ENCODE measurements around the gene USH2A.

The USH2A gene

GRCh38 chr1:215682232-215682631, 741.0 kb downstream of the USH2A start:
- no peak for DNase-seq (ENCODE audit: low spot score)
- no peak overlapping the region for H3K4me3 ChIP-seq
- TF ChIP-seq CTCF (IDR thresholded peaks at IDR 0.05) = no peak
- no peak overlapping the region for H3K27ac ChIP-seq

GRCh38 chr1:215681041-215681440, 742.2 kb downstream of the USH2A start:
- no peak for TF ChIP-seq CTCF (IDR thresholded peaks at IDR 0.05)
- Histone ChIP-seq H3K4me3 (no peak overlapping the region), H3K27ac (no peak overlapping the region)
- no peak for DNase-seq (ENCODE audit: low spot score)

GRCh38 chr1:215679231-215679630, 744.0 kb downstream of the USH2A start:
- TF ChIP-seq CTCF (IDR thresholded peaks at IDR 0.05) = no peak

GRCh38 chr1:215677112-215677511, 746.1 kb downstream of the USH2A start:
- H3K4me3 ChIP-seq = no peak overlapping the region
- H3K27ac ChIP-seq = no peak overlapping the region
- DNase-seq (ENCODE audit: low spot score) = no peak
- TF ChIP-seq CTCF (IDR thresholded peaks at IDR 0.05) = no peak

More at GRCh38 chr1:215679231-215679630, 744.0 kb downstream of the USH2A start:
- H3K27ac ChIP-seq = no peak overlapping the region
- DNase-seq (ENCODE audit: low spot score) = no peak
- H3K4me3 ChIP-seq = no peak overlapping the region

- no peak overlapping the region for H3K4me3 ChIP-seq
- H3K27ac ChIP-seq = no peak overlapping the region
- DNase-seq (ENCODE audit: low spot score) = no peak
- TF ChIP-seq CTCF (IDR thresholded peaks at IDR 0.05) = no peak
Measured at GRCh38 chr1:215673943-215674342, 749.3 kb downstream of the USH2A start.

- no peak overlapping the region for H3K27ac ChIP-seq
- DNase-seq (ENCODE audit: low spot score) = no peak
- no peak overlapping the region for H3K4me3 ChIP-seq
- no peak for TF ChIP-seq CTCF (IDR thresholded peaks at IDR 0.05)
Measured at GRCh38 chr1:215672482-215672881, 750.8 kb downstream of the USH2A start.

GRCh38 chr1:215669806-215670491, 753.3 kb downstream of the USH2A start:
- TF ChIP-seq CTCF (IDR thresholded peaks at IDR 0.05) = no peak
- no peak overlapping the region for H3K27ac ChIP-seq
- H3K4me3 ChIP-seq = no peak overlapping the region

More at GRCh38 chr1:215669806-215670491, 753.3 kb downstream of the USH2A start:
- DNase-seq (ENCODE audit: low spot score) = no peak

Data from coronary artery (tissue), 2 donors.